OCI-LY1 (cell line): ENCODE data around the gene STK38L.

ENCODE experiments used
- EZH2 ChIP-seq: fragments of 200-600 bp; sonication (generic), shearing (Covaris generic); IDR thresholded peaks from 2 replicates; pipeline ENCODE4 v1.8.0; 2017; ENCODE audit warnings: borderline replicate concordance, mixed run types, mild to moderate bottlenecking, antibody characterized with exemption, low read length, moderate library complexity, mixed read lengths
- TF ChIP-seq, protein P1 (sequence below): fragments of 200-600 bp; sonication (generic), shearing (Covaris generic); IDR thresholded peaks from 2 replicates; pipeline ENCODE4 v1.5.1; 2017; ENCODE audit warnings: mild to moderate bottlenecking, antibody characterized with exemption, low read length, moderate library complexity, mixed read lengths

DNA sequence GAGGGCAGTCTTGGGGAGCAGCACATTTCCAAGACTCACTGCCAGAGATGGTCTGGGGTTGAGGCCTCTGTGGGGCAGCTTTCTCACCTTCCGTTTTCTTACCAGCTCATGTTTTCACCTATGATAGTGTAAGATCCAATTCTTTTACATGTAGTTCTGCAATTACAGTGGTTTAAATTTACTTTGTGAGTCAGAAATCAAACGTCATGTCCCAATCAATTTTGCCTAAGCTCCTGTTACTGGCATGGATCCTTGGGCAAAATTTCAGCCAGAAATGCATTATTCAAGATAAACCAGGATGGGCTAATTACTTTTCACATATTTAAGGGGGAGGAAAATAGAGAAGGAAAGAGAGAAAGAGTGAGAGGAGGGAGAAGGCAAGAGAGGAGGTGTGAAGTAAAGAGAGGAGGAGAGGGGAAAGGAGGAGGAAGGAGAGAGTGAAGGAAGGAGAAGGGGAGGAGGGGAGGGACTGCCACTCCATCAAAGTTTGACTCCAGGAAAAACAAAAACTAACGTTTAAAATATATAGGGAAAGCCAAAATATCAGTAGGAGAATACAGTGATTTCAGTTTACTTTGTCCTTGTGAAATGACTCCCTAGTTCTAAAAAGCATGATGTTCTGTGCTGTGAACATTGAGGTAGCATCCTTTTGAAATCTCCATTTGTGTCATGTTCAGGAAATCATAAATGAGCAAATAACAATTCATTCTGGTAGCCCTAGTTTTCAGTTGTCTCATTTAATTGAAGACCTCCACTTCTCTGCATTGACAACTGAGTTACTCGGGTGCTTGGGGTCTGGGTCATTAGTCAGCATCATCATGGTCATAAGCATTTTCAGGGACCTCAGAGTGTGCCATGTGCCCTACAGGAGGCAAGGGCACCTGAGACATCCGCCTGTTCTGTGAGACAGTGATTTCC lies 91.5 kb downstream of the STK38L start:
- TF ChIP-seq, protein P1, sequence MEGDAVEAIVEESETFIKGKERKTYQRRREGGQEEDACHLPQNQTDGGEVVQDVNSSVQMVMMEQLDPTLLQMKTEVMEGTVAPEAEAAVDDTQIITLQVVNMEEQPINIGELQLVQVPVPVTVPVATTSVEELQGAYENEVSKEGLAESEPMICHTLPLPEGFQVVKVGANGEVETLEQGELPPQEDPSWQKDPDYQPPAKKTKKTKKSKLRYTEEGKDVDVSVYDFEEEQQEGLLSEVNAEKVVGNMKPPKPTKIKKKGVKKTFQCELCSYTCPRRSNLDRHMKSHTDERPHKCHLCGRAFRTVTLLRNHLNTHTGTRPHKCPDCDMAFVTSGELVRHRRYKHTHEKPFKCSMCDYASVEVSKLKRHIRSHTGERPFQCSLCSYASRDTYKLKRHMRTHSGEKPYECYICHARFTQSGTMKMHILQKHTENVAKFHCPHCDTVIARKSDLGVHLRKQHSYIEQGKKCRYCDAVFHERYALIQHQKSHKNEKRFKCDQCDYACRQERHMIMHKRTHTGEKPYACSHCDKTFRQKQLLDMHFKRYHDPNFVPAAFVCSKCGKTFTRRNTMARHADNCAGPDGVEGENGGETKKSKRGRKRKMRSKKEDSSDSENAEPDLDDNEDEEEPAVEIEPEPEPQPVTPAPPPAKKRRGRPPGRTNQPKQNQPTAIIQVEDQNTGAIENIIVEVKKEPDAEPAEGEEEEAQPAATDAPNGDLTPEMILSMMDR, result no peak
- no peak for TF ChIP-seq EZH2
